Trophoblast cell (in vitro differentiated cells and primary cell): ENCODE measurements around the gene ZDHHC22.

ENCODE experiments used
- DNase-seq, 2 donors: peaks; one replicate each; pipeline ENCODE4 v3.0.0-alpha.2; 2016
- H2AFZ ChIP-seq: 2 replicates; pipeline ENCODE4 v1.6.1; 2013; ENCODE audit warnings: low read length, moderate library complexity, mild to moderate bottlenecking; ENCODE audit not compliant: insufficient read depth, poor library complexity
- H2AK5ac ChIP-seq: 2 replicates; pipeline ENCODE4 v1.6.1; 2013; ENCODE audit warnings: mild to moderate bottlenecking, low read length
- H2BK120ac ChIP-seq: 2 replicates; pipeline ENCODE4 v1.6.1; 2013; ENCODE audit warnings: low read length, mild to moderate bottlenecking, moderate library complexity; ENCODE audit not compliant: insufficient read depth, poor library complexity
- H2BK12ac ChIP-seq: 2 replicates; pipeline ENCODE4 v1.6.1; 2013; ENCODE audit warnings: mild to moderate bottlenecking, low read length, moderate library complexity
- H2BK5ac ChIP-seq: 2 replicates; pipeline ENCODE4 v1.6.1; 2013; ENCODE audit warnings: low read length, low read depth, moderate library complexity, mild to moderate bottlenecking; ENCODE audit not compliant: poor library complexity
- H3K14ac ChIP-seq: 2 replicates; pipeline ENCODE4 v1.6.1; 2013; ENCODE audit warnings: mild to moderate bottlenecking, low read length
- H3K18ac ChIP-seq: 2 replicates; pipeline ENCODE4 v1.6.1; 2013; ENCODE audit warnings: mild to moderate bottlenecking, low read length
- H3K23ac ChIP-seq: 2 replicates; pipeline ENCODE4 v1.6.1; 2013; ENCODE audit warnings: low read length
- H3K27ac ChIP-seq: 2 replicates; pipeline ENCODE4 v1.5.1; 2013; ENCODE audit warnings: low read depth, mild to moderate bottlenecking, inconsistent platforms, low read length, moderate library complexity
- H3K27me3 ChIP-seq: 2 replicates; pipeline ENCODE4 v1.6.1; 2013; ENCODE audit warnings: inconsistent platforms, mild to moderate bottlenecking, low read length, moderate library complexity; ENCODE audit not compliant: insufficient read depth
- H3K36me3 ChIP-seq, 2 experiments: 1 replicate in 1 of 2; 2 replicates in 1 of 2; pipeline ENCODE4 v1.6.1; 2013; ENCODE audit warnings: low read length in 2 of 2, mild to moderate bottlenecking in 2 of 2, moderate library complexity in 1 of 2; ENCODE audit not compliant: insufficient read depth in 2 of 2, control insufficient read depth in 1 of 2
- H3K4ac ChIP-seq: 2 replicates; pipeline ENCODE4 v1.6.1; 2013; ENCODE audit warnings: low read depth, mild to moderate bottlenecking, low read length, moderate library complexity
- H3K4me1 ChIP-seq, 2 experiments: 1 replicate in 1 of 2; 2 replicates in 1 of 2; pipeline ENCODE4 v1.6.1; 2013; ENCODE audit warnings: low read length in 2 of 2, mild to moderate bottlenecking in 2 of 2, moderate library complexity in 1 of 2; ENCODE audit not compliant: insufficient read depth in 2 of 2, control insufficient read depth in 1 of 2
- H3K4me2 ChIP-seq: 2 replicates; pipeline ENCODE4 v1.6.1; 2013; ENCODE audit warnings: inconsistent platforms, mild to moderate bottlenecking, low read length, moderate library complexity
- H3K4me3 ChIP-seq: 2 replicates; pipeline ENCODE4 v1.5.1; 2013; ENCODE audit warnings: mild to moderate bottlenecking, low read depth, low read length, inconsistent platforms
- H3K79me1 ChIP-seq: one replicate; pipeline ENCODE4 v1.6.1; 2013; ENCODE audit warnings: low read length
- H3K79me2 ChIP-seq: 2 replicates; pipeline ENCODE4 v1.6.1; 2013; ENCODE audit warnings: low read length, mild to moderate bottlenecking; ENCODE audit not compliant: control insufficient read depth, insufficient read depth, poor library complexity
- H3K9ac ChIP-seq: 2 replicates; pipeline ENCODE4 v1.6.1; 2013; ENCODE audit warnings: mild to moderate bottlenecking, low read length
- H3K9me3 ChIP-seq: 2 replicates; pipeline ENCODE4 v1.6.1; 2013; ENCODE audit warnings: low read depth, mild to moderate bottlenecking, control low read depth, inconsistent platforms, low read length; ENCODE audit not compliant: insufficient read depth
- H4K12ac ChIP-seq: 2 replicates; pipeline ENCODE4 v1.6.1; 2013; ENCODE audit warnings: low read depth, mild to moderate bottlenecking, low read length, moderate library complexity
- H4K8ac ChIP-seq: 2 replicates; pipeline ENCODE4 v1.6.1; 2013; ENCODE audit warnings: low read depth, mild to moderate bottlenecking, low read length, moderate library complexity
- H4K91ac ChIP-seq: one replicate; pipeline ENCODE4 v1.6.1; 2013; ENCODE audit warnings: low read depth, mild to moderate bottlenecking, low read length, moderate library complexity
- WGBS: extraction: QIAGEN DNeasy Blood & Tissue Kit; methylation state at CpG from one replicate; pipeline ENCODE4 v1.1.7; 2013; ENCODE audit warnings: missing lambda C conversion rate; ENCODE audit not compliant: insufficient read length, insufficient coverage; ENCODE audit errors: extremely low coverage; 5-methylcytosine and 5-hydroxymethylcytosine counted together

The ZDHHC22 gene

DNA sequence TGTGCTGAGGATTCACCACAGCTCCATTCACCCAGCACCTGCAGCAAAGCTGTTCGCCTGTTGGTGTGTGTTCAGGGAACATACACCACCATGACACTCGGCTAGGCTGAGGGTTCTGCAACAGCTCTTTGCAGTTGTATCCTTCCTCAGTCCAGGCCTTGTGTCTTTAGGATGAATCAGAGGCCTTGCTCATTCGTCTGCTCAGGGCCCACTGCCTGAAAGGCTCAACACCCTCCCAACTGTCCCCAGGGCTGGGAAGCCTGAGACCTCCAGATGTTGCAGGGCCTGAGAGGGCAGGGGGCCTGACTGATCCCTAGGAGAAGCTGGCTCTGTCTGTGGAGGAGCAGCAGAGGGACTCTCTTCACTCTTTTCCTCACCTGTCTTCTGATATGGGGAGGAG, 11.2 kb downstream of the ZDHHC22 start:
- Histone ChIP-seq H3K79me2 (no peaks in the 10 kb centered on the region), H3K4me3 (no peak overlapping the region), H2AFZ (no peak overlapping the region), H3K27me3 (no peaks in the 10 kb centered on the region), H2AK5ac (no peak overlapping the region), H3K27ac (no peak overlapping the region), H3K9ac (no peak overlapping the region), H2BK5ac (no peak overlapping the region), H3K14ac (no peak overlapping the region), H3K36me3 (no peaks in the 10 kb centered on the region), H3K18ac (no peak overlapping the region), H3K79me1 (no peaks in the 10 kb centered on the region), H2BK120ac (no peak overlapping the region), H4K12ac (no peak overlapping the region), H3K4me2 (no peak overlapping the region), H4K8ac (no peak overlapping the region), H3K4me1 (peaks cover 0 to under 1% of the 10 kb centered on the region in 2 experiments), H3K23ac (no peak overlapping the region), H2BK12ac (no peak overlapping the region), H3K9me3 (peaks cover 2% of the 10 kb centered on the region), H4K91ac (no peak overlapping the region), H3K4ac (no peak overlapping the region)
- WGBS, result no CpG with 5 or more reads among the region's 3 CpGs
- DNase-seq, result no peak

DNA sequence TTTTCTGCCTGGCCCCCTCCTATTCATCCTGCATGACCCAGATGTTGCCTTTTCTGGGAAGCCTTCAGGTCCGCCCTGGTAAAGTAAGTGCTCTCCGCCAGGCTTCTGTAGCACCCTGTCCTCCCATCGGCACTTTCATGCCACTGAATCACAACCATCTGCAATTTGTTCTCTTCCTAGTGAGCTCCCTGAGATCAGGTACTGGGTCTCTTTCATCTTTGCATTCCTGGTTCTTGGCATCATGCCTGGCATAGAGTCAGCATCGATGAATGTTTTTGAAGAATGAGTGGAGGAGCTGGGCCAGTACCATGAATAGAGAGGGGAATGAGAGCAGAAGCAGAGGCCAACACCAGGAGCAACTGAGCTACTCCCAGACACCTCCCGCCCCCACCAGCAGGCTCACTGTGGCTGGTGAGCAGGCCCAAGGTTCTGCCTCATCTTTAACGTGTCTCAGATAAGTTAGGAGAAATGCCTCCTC, 13.1 kb downstream of the ZDHHC22 start:
- Histone ChIP-seq H3K9ac (no peak overlapping the region), H2AFZ (no peak overlapping the region), H2BK5ac (no peak overlapping the region), H3K27me3 (no peaks in the 10 kb centered on the region), H2BK12ac (no peak overlapping the region), H3K4me1 (peaks cover 12 to 13% of the 10 kb centered on the region in 2 experiments), H3K9me3 (peaks cover 2% of the 10 kb centered on the region), H3K27ac (no peak overlapping the region), H3K4me3 (no peak overlapping the region), H4K91ac (no peak overlapping the region), H3K14ac (no peak overlapping the region), H4K8ac (no peak overlapping the region), H4K12ac (no peak overlapping the region), H3K23ac (no peak overlapping the region), H3K79me1 (peaks cover 5% of the 10 kb centered on the region), H3K4me2 (no peak overlapping the region), H3K79me2 (no peaks in the 10 kb centered on the region), H3K18ac (no peak overlapping the region), H3K36me3 (no peaks in the 10 kb centered on the region), H3K4ac (no peak overlapping the region), H2BK120ac (no peak overlapping the region), H2AK5ac (no peak overlapping the region)
- DNase-seq, result no peak
- WGBS, result no CpG with 5 or more reads among the region's 6 CpGs

DNA sequence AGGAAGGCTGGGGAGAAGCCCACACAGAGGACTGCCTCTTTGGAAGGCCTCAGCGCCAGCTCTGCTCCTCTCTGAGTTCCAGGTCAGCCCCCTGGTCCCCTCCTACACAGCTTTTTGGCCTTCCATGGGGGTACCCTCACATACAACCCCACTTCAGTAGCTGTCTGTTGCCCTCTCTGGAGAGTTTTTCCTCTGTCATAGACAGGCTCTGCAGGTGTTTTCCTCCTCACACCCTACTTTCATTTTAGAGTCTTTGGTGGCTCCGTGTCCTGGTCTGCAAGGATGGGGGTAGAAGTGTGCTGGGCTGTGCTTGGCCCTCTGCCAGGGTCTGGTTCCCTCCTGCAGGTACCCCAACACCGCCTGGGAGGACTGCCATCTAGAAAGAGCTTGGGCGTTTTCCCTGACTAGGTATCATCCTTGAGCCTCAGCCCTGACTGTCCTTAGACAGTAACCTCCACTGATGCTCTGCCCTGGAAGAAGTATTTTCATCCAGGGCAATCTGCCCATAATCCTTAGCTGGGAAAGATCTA, 15.1 kb downstream of the ZDHHC22 start:
- Histone ChIP-seq H3K4ac (no peak overlapping the region), H2BK5ac (no peak overlapping the region), H3K27me3 (no peaks in the 10 kb centered on the region), H3K4me2 (no peak overlapping the region), H4K8ac (no peak overlapping the region), H2AK5ac (no peak overlapping the region), H3K79me1 (peaks cover 5% of the 10 kb centered on the region), H2BK12ac (no peak overlapping the region), H3K4me1 (peaks cover 13 to 14% of the 10 kb centered on the region in 2 experiments), H3K9ac (no peak overlapping the region), H2BK120ac (no peak overlapping the region), H3K23ac (no peak overlapping the region), H3K9me3 (peaks cover under 1% of the 10 kb centered on the region), H3K14ac (no peak overlapping the region), H4K12ac (no peak overlapping the region), H3K36me3 (no peaks in the 10 kb centered on the region), H2AFZ (no peak overlapping the region), H3K18ac (no peak overlapping the region), H3K4me3 (no peak overlapping the region), H3K27ac (no peak overlapping the region), H3K79me2 (no peaks in the 10 kb centered on the region), H4K91ac (no peak overlapping the region)
- no peak for DNase-seq
- no CpG with 5 or more reads among the region's 4 CpGs for WGBS

DNA sequence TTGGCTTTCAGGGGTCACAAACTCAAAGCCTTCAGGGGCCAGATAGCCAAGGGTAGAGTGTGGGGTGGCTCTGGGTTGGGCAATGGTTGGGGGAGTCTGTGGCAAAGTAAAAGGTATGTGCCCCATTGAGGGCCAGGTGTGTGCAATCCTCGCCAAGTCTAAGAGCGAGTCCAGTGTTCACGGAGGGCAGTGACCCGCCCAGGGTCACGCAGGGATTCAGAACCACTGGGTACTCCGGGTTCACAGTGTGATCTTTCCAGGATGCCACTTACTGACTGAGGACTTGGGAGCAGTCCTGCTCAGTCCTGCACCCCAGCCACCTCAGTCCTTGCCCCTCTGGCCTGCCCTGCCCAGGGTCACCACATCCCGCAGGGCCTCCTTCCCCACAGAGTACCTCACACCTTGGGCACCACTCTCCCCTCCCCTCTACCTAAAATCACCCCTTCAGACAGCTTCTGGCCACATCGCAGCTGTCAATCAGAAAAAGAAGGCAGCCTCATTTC, 15.7 kb downstream of the ZDHHC22 start:
- Histone ChIP-seq H3K4me1 (peaks cover 13 to 14% of the 10 kb centered on the region in 2 experiments), H3K4me2 (no peak overlapping the region), H3K9ac (no peak overlapping the region), H4K8ac (no peak overlapping the region), H2AFZ (no peak overlapping the region), H3K79me1 (peaks cover 5% of the 10 kb centered on the region), H3K14ac (no peak overlapping the region), H2BK5ac (no peak overlapping the region), H2BK12ac (no peak overlapping the region), H3K36me3 (peaks cover 3 to 4% of the 10 kb centered on the region in 2 experiments), H3K27ac (no peak overlapping the region), H2BK120ac (no peak overlapping the region), H3K27me3 (no peaks in the 10 kb centered on the region), H3K4me3 (no peak overlapping the region), H4K91ac (no peak overlapping the region), H3K9me3 (no peaks in the 10 kb centered on the region), H3K23ac (no peak overlapping the region), H4K12ac (no peak overlapping the region), H3K18ac (no peak overlapping the region), H3K79me2 (no peaks in the 10 kb centered on the region), H2AK5ac (no peak overlapping the region), H3K4ac (no peak overlapping the region)
- WGBS, result no CpG with 5 or more reads among the region's 8 CpGs
- no peak for DNase-seq
